K562 (cell line): ENCODE measurements around the gene HPDL. TPM values are rescaled to one million over a fixed set of nuclear protein-coding genes. Genes with fewer than 3 reads are reported as not detected.

Source experiments
- BCLAF1 ChIP-seq, 2 experiments: fragments of 450-650 bp in 1 of 2; IDR thresholded peaks; 2 replicates each; pipeline ENCODE4 v1.6.1; 2011 to 2017; ENCODE audit warnings: low read depth in 2 of 2, antibody characterized with exemption in 1 of 2, borderline replicate concordance in 1 of 2, low read length in 1 of 2, mild to moderate bottlenecking in 1 of 2, mixed read lengths in 1 of 2; ENCODE audit not compliant: control insufficient read depth in 1 of 2
- COPS2 ChIP-seq: fragments of 450-650 bp; conservative IDR thresholded peaks from 2 replicates; pipeline ENCODE4 v1.6.1; 2016; ENCODE audit warnings: mild to moderate bottlenecking, moderate library complexity
- EWSR1 ChIP-seq: fragments of 450-650 bp; IDR thresholded peaks from 2 replicates; pipeline ENCODE4 v1.6.1; 2018; ENCODE audit warnings: borderline replicate concordance, mild to moderate bottlenecking, low read depth, moderate library complexity; ENCODE audit not compliant: partially characterized antibody
- HIVEP1 ChIP-seq: fragments of 250-450 bp; sonication (Bioruptor Pico); IDR thresholded peaks from 2 replicates; pipeline ENCODE4 v1.4.0; 2020; ENCODE audit warnings: mild to moderate bottlenecking
- KLF6 ChIP-seq: fragments of 250-450 bp; sonication (Bioruptor Pico); IDR thresholded peaks from 2 replicates; pipeline ENCODE4 v1.4.0; 2020; ENCODE audit warnings: mild to moderate bottlenecking, moderate library complexity, borderline replicate concordance
- MAX ChIP-seq: sonication (generic); formaldehyde crosslinking; IDR thresholded peaks from 2 replicates; pipeline ENCODE4 v1.9.0; 2022; ENCODE audit warnings: mild to moderate bottlenecking, missing genetic modification reagents
- MYC ChIP-seq, 2 experiments: fragments of 250-450 bp in 1 of 2; sonication (Bioruptor Pico) in 1 of 2; IDR thresholded peaks; 2 replicates each; pipeline versions ENCODE4 v1.5.1 to v1.6.1; 2012 to 2021; ENCODE audit warnings: low read depth in 2 of 2, borderline replicate concordance in 1 of 2, improper control_type of control experiment in 1 of 2, low read length in 1 of 2, mild to moderate bottlenecking in 1 of 2, moderate library complexity in 1 of 2
- SRSF3 ChIP-seq: fragments of 200-400 bp; formaldehyde crosslinking; IDR thresholded peaks from 2 replicates; pipeline ENCODE4 v1.6.1; 2016; ENCODE audit warnings: mild to moderate bottlenecking, low read length, moderate library complexity; ENCODE audit not compliant: insufficient read depth
- SRSF9 ChIP-seq: fragments of 200-400 bp; formaldehyde crosslinking; IDR thresholded peaks from 2 replicates; pipeline ENCODE4 v1.6.1; 2017; ENCODE audit warnings: low read depth, low read length, borderline replicate concordance
- TAF1 ChIP-seq: IDR thresholded peaks from 2 replicates; pipeline ENCODE4 v1.6.1; 2011; ENCODE audit warnings: mild to moderate bottlenecking, low read length, moderate library complexity; ENCODE audit not compliant: insufficient read depth, control insufficient read depth, severe bottlenecking; ENCODE audit errors: extremely low read depth
- TARDBP ChIP-seq: fragments of 450-650 bp; IDR thresholded peaks from 2 replicates; pipeline ENCODE4 v1.6.1; 2016
- TEAD4 ChIP-seq, 2 experiments: sonication (generic) in 1 of 2; formaldehyde crosslinking in 1 of 2; IDR thresholded peaks; 2 replicates each; pipeline versions ENCODE4 v1.6.1 to v1.8.0; 2012 to 2022; ENCODE audit warnings: borderline replicate concordance in 1 of 2, inconsistent platforms in 1 of 2, low read length in 1 of 2, mild to moderate bottlenecking in 1 of 2, missing genetic modification reagents in 1 of 2
- TGIF2 ChIP-seq: sonication (generic); formaldehyde crosslinking; IDR thresholded peaks from 2 replicates; pipeline ENCODE4 v1.8.1; 2022; ENCODE audit warnings: mild to moderate bottlenecking, missing genetic modification reagents, moderate library complexity
- ZNF140 ChIP-seq: fragments of 250-450 bp; sonication (Bioruptor Pico); IDR thresholded peaks from 2 replicates; pipeline ENCODE4 v1.8.0; 2021; ENCODE audit warnings: moderate library complexity, mild to moderate bottlenecking, inconsistent platforms
- ZNF175 ChIP-seq: fragments of 200-800 bp; sonication (Bioruptor generic); IDR thresholded peaks from 2 replicates; pipeline ENCODE4 v1.6.1; 2016; ENCODE audit warnings: low read depth, mild to moderate bottlenecking, missing genetic modification characterization, missing compliant biosample characterization
- ZNF511 ChIP-seq: sonication (generic); formaldehyde crosslinking; IDR thresholded peaks from 2 replicates; pipeline ENCODE4 v1.8.0; 2022; ENCODE audit warnings: mild to moderate bottlenecking, missing genetic modification reagents
- ZNF639 ChIP-seq, 2 experiments: fragments of 200-800 bp in 1 of 2; sonication (Bioruptor generic) in 1 of 2; sonication (generic) in 1 of 2; formaldehyde crosslinking in 1 of 2; IDR thresholded peaks in 1 of 2; conservative IDR thresholded peaks in 1 of 2; 2 replicates each; pipeline versions ENCODE4 v1.5.0 to v1.6.1; 2016 to 2020; ENCODE audit warnings: missing compliant biosample characterization in 1 of 2, missing genetic modification characterization in 1 of 2, missing genetic modification reagents in 1 of 2
- polyA plus RNA-seq, 8 experiments: library from polyadenylated mRNA; depleted of rRNA in 4 of 8; stranded (reverse) in 5 of 8; unstranded in 3 of 8; fragments of >200 nt; fragmentation: Nextera tagmentation in 2 of 8; fragmentation: Illumina TruSeq in 1 of 8; extraction: Ambion mirVana in 2 of 8; extraction: Trizol in 1 of 8; gene quantifications; 2 replicates each; pipeline versions ENCODE4 v1.2.1 to v1.2.3, GENCODE V29; 2011 to 2014; ENCODE audit warnings: inconsistent platforms in 1 of 8, missing spikeins in 1 of 8
- total RNA-seq, 7 experiments: library from RNA; depleted of rRNA in 6 of 7; stranded (reverse); fragments of >200 nt in 6 of 7; fragmentation: Illumina TruSeq in 2 of 7; extraction: Trizol in 2 of 7; gene quantifications; 2 replicates each; pipeline versions ENCODE4 v1.2.1 to v1.2.3, GENCODE V29; 2011 to 2021; ENCODE audit warnings: low replicate concordance in 1 of 7

HPDL gene
- total and polyA plus RNA-seq, 9 of the 15 experiments (the other 6 are each of a cell fraction or from before 2014, with no cell fraction given), result not detected

- TF ChIP-seq BCLAF1 (IDR thresholded peaks at IDR 0.05; ENCODE audit: borderline replicate concordance in 1 of 2, control insufficient read depth in 1 of 2, low read depth in 2 of 2, low read length in 1 of 2) (peak in 1 of 2 experiments; percentile 28; a peak in 1 of 4 replicates), SRSF3 (peak; percentile 64; the same call in 1 of the 2 replicates), COPS2 (no peak), ZNF511 (CRISPR knock-in tag) (peak; percentile 85), TAF1 (peak; percentile 86), KLF6 (no peak), HIVEP1 (CRISPR knock-in tag) (no peak), TEAD4 (IDR thresholded peaks at IDR 0.05; ENCODE audit: low read length) (no peak), TEAD4 (CRISPR knock-in tag; IDR thresholded peaks at IDR 0.05; ENCODE audit: borderline replicate concordance) (no peak), TGIF2 (CRISPR knock-in tag) (no peak), MYC (IDR thresholded peaks at IDR 0.05; ENCODE audit: low read depth, low read length) (peak; percentile 82), MYC (CRISPR knock-in tag; IDR thresholded peaks at IDR 0.05; ENCODE audit: borderline replicate concordance, low read depth) (peak; percentile 75), EWSR1 (no peak), TARDBP (0 out of 2 replicates have a peak, but pooled peaks have one; percentile 12), MAX (CRISPR knock-in tag) (peak; percentile 86), ZNF639 (CRISPR knock-in tag; conservative IDR thresholded peaks at IDR 0.05 in 1 of 2, IDR thresholded peaks at IDR 0.05 in 1 of 2) (peak in 1 of 2 experiments; percentile 94; a peak in 2 of 4 replicates), SRSF9 (no peak), ZNF140 (no peak), ZNF175 (CRISPR knock-in tag) (peak; percentile 45; the same call in 1 of the 2 replicates)
Observed at GRCh38 chr1:45339789-45340558, 13.3 kb downstream of the HPDL start, which contains the start of the genes MUTYH and TOE1 (continued).
